B cell (primary cell): ENCODE results near the gene ST3GAL3. TPM values are rescaled to one million over a fixed set of nuclear protein-coding genes. Genes with fewer than 3 reads are reported as not detected.
A peak's percentile ranks its signal among the peaks of the same experiment; 100 is the strongest.

Experiments
- ATAC-seq: fragments of 200-7000 bp; cut with Tn5 transposase; one replicate; pipeline ENCODE4 v1.10.0; 2021; ENCODE audit warnings: low read depth, mild to moderate bottlenecking, moderate number of reproducible peaks, moderate library complexity
- CTCF ChIA-PET: fragments of 350-600 bp; sonication (Branson Sonifier 250); formaldehyde crosslinking; loops from one replicate; lab custom pipeline; 2021; ENCODE audit warnings: antibody characterized with exemption, inconsistent platforms; lab: Charles Lee
- POLR2A ChIA-PET: fragments of 350-600 bp; sonication (Branson Sonifier 250); formaldehyde crosslinking; loops from one replicate; lab custom pipeline; 2021; ENCODE audit warnings: antibody characterized with exemption; lab: Charles Lee
- DNase-seq: peaks from one replicate; pipeline ENCODE4 v3.0.0; 2013
- H2AFZ ChIP-seq: 2 replicates; pipeline ENCODE4 v1.6.1; 2012; ENCODE audit warnings: mild to moderate bottlenecking, low read depth, low read length; ENCODE audit not compliant: insufficient read depth, poor library complexity, severe bottlenecking
- H3K27ac ChIP-seq, 2 donors: 1 replicate in 1 of 2; 2 replicates in 1 of 2; pipeline ENCODE4 v1.5.1; 2012 to 2013; ENCODE audit warnings: low read length in 2 of 2, mild to moderate bottlenecking in 2 of 2, moderate library complexity in 1 of 2
- H3K27me3 ChIP-seq, 4 experiments: fragments of 200-600 bp in 1 of 4; sonication (generic) in 1 of 4; replicated peaks in 1 of 4; 1 replicate in 2 of 4; 2 replicates in 2 of 4; pipeline versions ENCODE4 v1.6.1 to v1.7.0; 2013 to 2016; ENCODE audit warnings: low read length in 3 of 4, mild to moderate bottlenecking in 2 of 4, mixed read lengths in 1 of 4, moderate library complexity in 1 of 4; ENCODE audit not compliant: insufficient read depth in 4 of 4, control insufficient read depth in 3 of 4; ENCODE audit errors: control extremely low read depth in 1 of 4
- H3K36me3 ChIP-seq, 2 experiments: replicated peaks in 1 of 2; 1 replicate in 1 of 2; 2 replicates in 1 of 2; pipeline versions ENCODE4 v1.6.1 to v1.7.1; 2013; ENCODE audit warnings: low read length in 1 of 2; ENCODE audit not compliant: insufficient read depth in 2 of 2, control insufficient read depth in 1 of 2; ENCODE audit errors: control extremely low read depth in 1 of 2, extremely low read depth in 1 of 2
- H3K4me1 ChIP-seq, 2 donors: fragments of 200-600 bp in 1 of 2; sonication (generic) in 1 of 2; 1 replicate in 1 of 2; 2 replicates in 1 of 2; pipeline versions ENCODE4 v1.5.1 to v1.6.1; 2013 to 2017; ENCODE audit warnings: low read length in 2 of 2; ENCODE audit not compliant: control insufficient read depth in 2 of 2, insufficient read depth in 2 of 2
- H3K4me2 ChIP-seq: replicated peaks from 2 replicates; pipeline ENCODE3; 2012; ENCODE audit warnings: mild to moderate bottlenecking, low read depth, low read length; ENCODE audit not compliant: poor library complexity, severe bottlenecking
- H3K4me3 ChIP-seq, 5 experiments: fragments of 200-600 bp in 1 of 5; sonication (generic) in 1 of 5; 1 replicate in 3 of 5; 2 replicates in 2 of 5; pipeline versions ENCODE4 v1.5.1 to v1.7.0; 2011 to 2016; ENCODE audit warnings: low read length in 4 of 5, mild to moderate bottlenecking in 4 of 5, low read depth in 2 of 5, control low read depth in 1 of 5, moderate library complexity in 1 of 5; ENCODE audit not compliant: insufficient read depth in 1 of 5; ENCODE audit errors: control extremely low read depth in 1 of 5, extremely low read depth in 1 of 5
- H3K79me2 ChIP-seq: fragments of 200-600 bp; sonication (generic); one replicate; pipeline ENCODE4 v1.6.0; 2016; ENCODE audit warnings: low read length; ENCODE audit not compliant: control insufficient read depth, insufficient read depth
- H3K9ac ChIP-seq: fragments of 200-600 bp; sonication (generic); 2 replicates; pipeline ENCODE4 v1.6.1; 2017; ENCODE audit warnings: mild to moderate bottlenecking, low read length, moderate library complexity
- H3K9me3 ChIP-seq, 3 donors: one replicate each; pipeline versions ENCODE4 v1.6.1 to v1.7.1; 2013; ENCODE audit warnings: low read length in 2 of 3; ENCODE audit not compliant: control insufficient read depth in 2 of 3, insufficient read depth in 1 of 3; ENCODE audit errors: control extremely low read depth in 1 of 3
- H4K20me1 ChIP-seq: 2 replicates; pipeline ENCODE4 v1.6.0; 2012; ENCODE audit warnings: mild to moderate bottlenecking, low read length; ENCODE audit not compliant: insufficient read depth, control insufficient read depth, poor library complexity, severe bottlenecking
- H3K27ac Mint-ChIP-seq: one replicate; pipeline ENCODE4 v1.8.0; 2021; ENCODE audit warnings: mixed read lengths
- H3K27me3 Mint-ChIP-seq: one replicate; pipeline ENCODE4 v1.8.0; 2021; ENCODE audit warnings: mixed read lengths
- H3K4me1 Mint-ChIP-seq: one replicate; pipeline ENCODE4 v1.8.0; 2021; ENCODE audit warnings: mixed read lengths
- H3K4me3 Mint-ChIP-seq: one replicate; pipeline ENCODE4 v1.8.0; 2021; ENCODE audit warnings: mixed read lengths
- H3K9me3 Mint-ChIP-seq: one replicate; pipeline ENCODE4 v1.8.0; 2022; ENCODE audit warnings: mixed read lengths; ENCODE audit not compliant: insufficient read depth
- EZH2 ChIP-seq: IDR thresholded peaks from 2 replicates; pipeline ENCODE4 v1.6.1; 2012; ENCODE audit warnings: borderline replicate concordance, low read depth, mild to moderate bottlenecking, moderate library complexity, low read length; ENCODE audit not compliant: insufficient read depth, poor library complexity, severe bottlenecking
- WGBS: methylation state at CpG from one replicate; pipeline ENCODE4 v1.1.5; 2013; ENCODE audit warnings: missing lambda C conversion rate; ENCODE audit not compliant: insufficient coverage; 5-methylcytosine and 5-hydroxymethylcytosine counted together
- intact Hi-C: fragments of 100-400 bp; cut with micrococcal nuclease; formaldehyde crosslinking; loops from one replicate; pipeline ENCODE4 v1.10.0; 2022
- polyA plus RNA-seq: library from polyadenylated mRNA; depleted of rRNA; stranded (reverse); fragments of >200 nt; gene quantifications from 2 replicates; pipeline ENCODE4 v1.2.3, GENCODE V29; 2012
- total RNA-seq, 2 donors: library from RNA; stranded (reverse); fragments of 120-200 nt in 1 of 2; gene quantifications; 1 replicate in 1 of 2; 2 replicates in 1 of 2; pipeline versions ENCODE4 v1.2.3 to v1.2.4, GENCODE V29; 2013 to 2022
- TF ChIP-seq, protein P1 (sequence below): fragments of 200-600 bp; IDR thresholded peaks from one replicate; pipeline ENCODE4 v1.8.0; 2022; ENCODE audit warnings: antibody characterized with exemption, mild to moderate bottlenecking

Gene ST3GAL3
- total and polyA plus RNA-seq, 2 donors (not counting 1 experiment from before 2014, with no cell fraction given) = 16.8 to 31.4 TPM

DNA sequence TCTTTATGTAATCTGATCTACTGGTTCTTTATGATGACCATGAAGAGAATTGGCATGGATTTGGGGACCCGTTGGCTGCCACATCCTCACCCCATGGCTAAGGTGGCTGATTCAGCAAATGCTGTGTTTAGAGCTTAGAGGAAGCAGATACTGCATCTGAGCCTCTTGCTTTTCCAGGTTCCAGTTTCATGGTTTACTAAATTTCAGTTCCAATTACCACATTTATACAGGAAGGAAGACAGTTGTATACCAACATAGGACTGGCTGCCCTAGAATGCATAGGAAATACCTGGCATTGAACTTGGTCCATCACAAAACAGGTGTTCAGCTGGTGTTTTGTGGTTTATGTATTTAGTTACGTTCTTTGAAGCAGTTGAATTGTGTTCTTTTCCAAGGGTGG, 107.1 kb downstream of the ST3GAL3 start:
- intact Hi-C loops = no loop called here
- H3K4me1 Mint-ChIP-seq = no peaks in the 10 kb centered on the region
- Histone ChIP-seq H3K9me3 (peaks cover 0 to 8% (median 8%) of the 10 kb centered on the region in 3 donors), H3K27ac (no peak overlapping the region), H3K27me3 (no peaks in the 10 kb centered on the region), H2AFZ (no peak overlapping the region), H4K20me1 (no peaks in the 10 kb centered on the region), H3K9ac (no peak overlapping the region), H3K4me2 (no peak overlapping the region), H3K79me2 (no peaks in the 10 kb centered on the region), H3K36me3 (peaks cover 3 to 7% of the 10 kb centered on the region in 2 experiments), H3K4me3 (no peak overlapping the region), H3K4me1 (no peaks in the 10 kb centered on the region)
- H3K27ac Mint-ChIP-seq = no peak overlapping the region
- WGBS = 65% methylated on average over 2 of the region's 2 CpGs
- ChIA-PET POLR2A (no interaction called here), CTCF (no interaction called here)
- ATAC-seq = no peak
- no peaks in the 10 kb centered on the region for H3K27me3 Mint-ChIP-seq
- H3K4me3 Mint-ChIP-seq = no peak overlapping the region
- no peak for TF ChIP-seq EZH2
- TF ChIP-seq, protein P1, sequence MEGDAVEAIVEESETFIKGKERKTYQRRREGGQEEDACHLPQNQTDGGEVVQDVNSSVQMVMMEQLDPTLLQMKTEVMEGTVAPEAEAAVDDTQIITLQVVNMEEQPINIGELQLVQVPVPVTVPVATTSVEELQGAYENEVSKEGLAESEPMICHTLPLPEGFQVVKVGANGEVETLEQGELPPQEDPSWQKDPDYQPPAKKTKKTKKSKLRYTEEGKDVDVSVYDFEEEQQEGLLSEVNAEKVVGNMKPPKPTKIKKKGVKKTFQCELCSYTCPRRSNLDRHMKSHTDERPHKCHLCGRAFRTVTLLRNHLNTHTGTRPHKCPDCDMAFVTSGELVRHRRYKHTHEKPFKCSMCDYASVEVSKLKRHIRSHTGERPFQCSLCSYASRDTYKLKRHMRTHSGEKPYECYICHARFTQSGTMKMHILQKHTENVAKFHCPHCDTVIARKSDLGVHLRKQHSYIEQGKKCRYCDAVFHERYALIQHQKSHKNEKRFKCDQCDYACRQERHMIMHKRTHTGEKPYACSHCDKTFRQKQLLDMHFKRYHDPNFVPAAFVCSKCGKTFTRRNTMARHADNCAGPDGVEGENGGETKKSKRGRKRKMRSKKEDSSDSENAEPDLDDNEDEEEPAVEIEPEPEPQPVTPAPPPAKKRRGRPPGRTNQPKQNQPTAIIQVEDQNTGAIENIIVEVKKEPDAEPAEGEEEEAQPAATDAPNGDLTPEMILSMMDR = no peak
- peaks cover 2% of the 10 kb centered on the region for H3K9me3 Mint-ChIP-seq
- DNase-seq = no peak

DNA sequence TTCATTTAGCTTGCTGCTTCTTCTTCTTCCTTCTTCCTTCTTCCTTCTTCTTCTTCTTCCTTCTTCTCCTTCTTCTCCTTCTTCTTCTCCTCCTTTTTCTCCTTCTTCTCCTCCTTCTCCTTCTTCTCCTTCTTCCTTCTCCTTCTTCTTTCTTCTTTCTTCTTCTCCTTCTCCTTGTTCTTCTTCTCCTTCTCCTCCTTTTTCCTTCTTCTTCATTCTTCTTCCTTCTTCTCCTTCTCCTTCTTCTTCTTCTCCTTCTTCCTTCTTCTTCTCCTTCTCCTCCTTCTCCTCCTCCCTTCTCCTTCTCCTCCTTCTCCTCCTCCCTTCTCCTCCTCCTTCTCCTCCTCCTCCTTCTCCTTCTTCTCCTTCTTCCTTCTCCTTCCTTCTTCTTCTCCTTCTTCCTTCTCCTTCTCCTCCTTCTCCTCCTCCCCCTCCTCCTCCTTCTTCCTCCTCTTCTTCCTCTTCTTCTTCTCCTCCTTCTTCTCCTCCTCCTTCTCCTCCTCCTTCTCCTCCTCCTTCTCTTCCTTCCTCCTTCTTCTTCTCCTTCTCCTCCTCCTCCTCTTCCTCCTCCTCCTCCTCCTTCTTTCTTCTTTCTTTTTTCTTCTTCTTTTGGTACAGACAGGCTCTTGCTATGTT, 110.1 kb downstream of the ST3GAL3 start:
- H3K4me1 Mint-ChIP-seq = no peaks in the 10 kb centered on the region
- no peaks in the 10 kb centered on the region for H3K27me3 Mint-ChIP-seq
- Histone ChIP-seq H2AFZ (no peak overlapping the region), H3K4me2 (no peak overlapping the region), H3K9ac (no peak overlapping the region), H3K36me3 (peaks cover 3 to 10% of the 10 kb centered on the region in 2 experiments), H4K20me1 (no peaks in the 10 kb centered on the region), H3K79me2 (no peaks in the 10 kb centered on the region), H3K27ac (no peak overlapping the region), H3K4me1 (no peaks in the 10 kb centered on the region), H3K27me3 (no peaks in the 10 kb centered on the region), H3K4me3 (no peak overlapping the region), H3K9me3 (peaks cover 0 to 8% (median 5%) of the 10 kb centered on the region in 3 donors)
- no peak for ATAC-seq
- H3K27ac Mint-ChIP-seq = no peak overlapping the region
- DNase-seq = no peak
- ChIA-PET CTCF (no interaction called here), POLR2A (no interaction called here)
- H3K4me3 Mint-ChIP-seq = no peak overlapping the region
- H3K9me3 Mint-ChIP-seq = peaks cover 2% of the 10 kb centered on the region
- intact Hi-C loops = no loop called here
- no peak for TF ChIP-seq EZH2
- TF ChIP-seq, protein P1 = peak; percentile 26
